LNCAP (cell line): ENCODE results near the gene PLA2G2A.

Experiments
- TF ChIP-seq, protein P1 (sequence below): fragments of 450-650 bp; IDR thresholded peaks from 2 replicates; pipeline ENCODE4 v1.5.1; 2017; ENCODE audit warnings: mild to moderate bottlenecking

Gene PLA2G2A

DNA sequence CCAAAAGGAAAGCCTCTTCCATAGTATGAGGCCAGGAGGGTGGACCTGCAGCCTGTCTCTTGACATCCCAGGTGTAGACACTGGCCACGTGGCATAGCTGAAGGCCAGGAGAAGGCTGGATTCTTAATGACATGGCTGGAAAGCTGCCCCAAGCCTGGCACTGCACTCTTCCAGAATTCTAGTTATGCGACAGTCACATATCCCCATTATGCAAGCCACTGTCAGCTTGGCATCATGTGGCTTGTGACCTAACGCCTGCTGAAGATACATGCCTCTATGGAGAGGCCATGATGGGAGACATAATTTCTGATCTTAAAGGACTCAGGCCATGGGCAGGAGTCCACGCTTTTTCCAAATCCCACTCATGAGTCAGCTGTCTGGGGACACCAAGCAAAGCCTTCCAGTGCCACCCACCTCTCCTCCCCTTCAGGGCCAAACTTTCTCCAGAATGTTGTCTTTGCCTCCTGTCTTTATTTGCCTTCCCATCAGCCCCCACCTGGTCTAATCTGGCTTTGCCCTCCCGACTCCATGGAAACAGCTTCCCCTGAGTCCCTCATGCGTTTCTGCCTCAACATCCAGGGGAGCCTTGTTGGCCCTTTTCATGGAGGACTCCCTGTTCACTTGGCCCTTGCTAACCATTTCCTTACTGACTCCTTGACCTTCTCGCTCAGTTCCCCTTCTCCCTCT lies 3.0 kb downstream of the PLA2G2A start:
- TF ChIP-seq, protein P1, sequence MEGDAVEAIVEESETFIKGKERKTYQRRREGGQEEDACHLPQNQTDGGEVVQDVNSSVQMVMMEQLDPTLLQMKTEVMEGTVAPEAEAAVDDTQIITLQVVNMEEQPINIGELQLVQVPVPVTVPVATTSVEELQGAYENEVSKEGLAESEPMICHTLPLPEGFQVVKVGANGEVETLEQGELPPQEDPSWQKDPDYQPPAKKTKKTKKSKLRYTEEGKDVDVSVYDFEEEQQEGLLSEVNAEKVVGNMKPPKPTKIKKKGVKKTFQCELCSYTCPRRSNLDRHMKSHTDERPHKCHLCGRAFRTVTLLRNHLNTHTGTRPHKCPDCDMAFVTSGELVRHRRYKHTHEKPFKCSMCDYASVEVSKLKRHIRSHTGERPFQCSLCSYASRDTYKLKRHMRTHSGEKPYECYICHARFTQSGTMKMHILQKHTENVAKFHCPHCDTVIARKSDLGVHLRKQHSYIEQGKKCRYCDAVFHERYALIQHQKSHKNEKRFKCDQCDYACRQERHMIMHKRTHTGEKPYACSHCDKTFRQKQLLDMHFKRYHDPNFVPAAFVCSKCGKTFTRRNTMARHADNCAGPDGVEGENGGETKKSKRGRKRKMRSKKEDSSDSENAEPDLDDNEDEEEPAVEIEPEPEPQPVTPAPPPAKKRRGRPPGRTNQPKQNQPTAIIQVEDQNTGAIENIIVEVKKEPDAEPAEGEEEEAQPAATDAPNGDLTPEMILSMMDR = no peak

DNA sequence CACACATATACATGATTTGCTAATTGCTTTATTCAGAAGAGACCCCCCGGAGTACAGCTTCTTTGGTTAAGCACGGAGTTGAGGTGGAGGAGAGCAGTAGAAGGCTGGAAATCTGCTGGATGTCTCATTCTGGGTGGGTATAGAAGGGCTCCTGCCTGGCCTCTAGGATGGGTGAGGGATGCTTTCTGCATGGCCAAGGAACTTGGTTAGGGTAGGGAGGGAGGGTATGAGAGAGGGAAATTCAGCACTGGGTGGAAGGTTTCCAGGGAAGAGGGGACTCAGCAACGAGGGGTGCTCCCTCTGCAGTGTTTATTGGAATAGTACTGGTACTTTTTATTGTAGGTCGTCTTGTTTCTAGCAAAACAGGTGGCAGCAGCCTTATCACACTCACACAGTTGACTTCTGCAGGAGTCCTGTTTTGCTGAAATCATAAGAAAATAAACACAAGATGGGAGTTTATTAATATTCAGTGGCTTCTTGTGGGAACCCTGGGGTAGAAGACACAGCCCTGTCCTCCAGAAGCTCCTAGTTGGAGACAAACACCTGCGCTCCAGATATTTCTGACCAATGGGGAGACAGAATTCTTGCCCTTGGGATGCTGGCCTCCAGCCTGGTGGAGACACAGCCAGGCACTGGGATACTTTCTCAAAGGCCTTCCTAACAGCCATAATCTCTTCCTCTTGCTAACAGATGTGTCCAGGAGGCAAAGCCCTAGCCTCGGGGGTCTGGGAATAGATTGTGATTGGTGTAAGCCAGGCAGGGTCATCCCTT lies 3.8 kb downstream of the PLA2G2A start:
- TF ChIP-seq, protein P1 = no peak

DNA sequence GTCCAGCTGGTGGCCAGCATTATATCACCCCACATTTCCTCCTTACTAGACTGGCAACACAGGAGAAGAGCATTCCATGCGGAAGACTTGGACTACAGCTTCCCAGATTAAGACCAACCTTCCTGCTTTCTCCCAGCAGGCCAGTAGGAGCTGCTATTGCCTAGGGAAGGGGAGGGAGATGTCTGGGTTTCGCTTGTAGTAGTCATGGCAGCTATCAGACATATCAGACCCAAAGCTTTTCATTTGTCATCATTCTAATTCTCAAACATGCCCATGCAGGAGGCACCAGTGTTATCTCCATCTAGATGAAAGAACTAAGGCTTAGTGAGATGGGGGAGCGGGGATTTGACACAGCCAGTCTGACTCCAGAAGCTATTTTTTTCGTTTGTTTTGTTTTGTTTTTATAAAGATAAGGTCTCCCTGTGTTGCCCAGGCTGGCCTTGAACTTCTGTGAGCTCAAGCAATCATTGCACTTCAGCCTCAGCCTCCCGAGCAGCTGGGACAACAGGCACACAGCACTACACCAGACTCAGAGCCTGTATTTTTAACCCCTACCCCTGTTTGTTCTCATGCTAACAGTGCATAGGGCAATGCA lies 4.5 kb downstream of the PLA2G2A start:
- TF ChIP-seq, protein P1 = peak; percentile 83

- TF ChIP-seq, protein P1 = no peak
Observed at GRCh38 chr1:19973616-19974015, 5.8 kb downstream of the PLA2G2A start.

- TF ChIP-seq, protein P1 = no peak
Observed at GRCh38 chr1:19971664-19972063, 7.8 kb downstream of the PLA2G2A start.

DNA sequence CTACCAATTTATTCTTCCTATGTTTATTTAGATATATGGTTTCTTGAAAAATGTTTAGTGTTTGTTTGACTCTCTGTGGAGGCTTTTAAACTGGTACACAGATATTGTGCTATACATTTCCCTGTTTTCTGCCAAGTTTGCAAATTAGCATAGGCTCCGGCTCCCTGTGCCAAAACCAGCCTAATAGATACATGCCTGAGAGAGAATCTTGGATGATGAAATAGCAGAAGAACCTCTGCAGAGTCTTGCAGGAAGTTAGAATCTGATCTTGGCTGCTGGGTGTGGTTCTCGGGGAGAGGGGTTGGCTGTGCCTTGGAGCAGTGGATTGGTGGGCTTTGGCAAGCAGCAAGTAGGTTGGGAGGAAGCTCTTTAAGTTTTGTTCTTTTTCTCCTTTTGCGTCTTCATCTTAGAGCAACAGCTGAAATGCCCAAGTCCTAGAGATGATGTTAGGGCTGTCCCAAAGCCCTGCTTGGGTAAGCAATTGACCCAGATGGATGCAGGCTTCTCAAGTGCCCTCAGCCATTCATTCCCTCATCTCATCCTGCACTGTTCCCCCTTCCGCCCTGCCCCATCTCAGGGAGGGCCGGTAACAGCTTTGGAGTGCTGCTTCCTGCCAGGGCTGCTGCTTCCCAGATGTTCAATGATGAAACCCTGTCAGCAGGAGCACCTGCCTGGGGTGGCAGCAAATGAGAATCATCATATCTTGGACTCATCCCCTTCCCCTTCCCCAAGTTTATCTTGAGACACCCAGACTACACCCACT lies 9.3 kb downstream of the PLA2G2A start:
- TF ChIP-seq, protein P1 = no peak

GRCh38 chr1:19967808-19968207 lies 11.6 kb downstream of the PLA2G2A start:
- TF ChIP-seq, protein P1 = no peak
